MM.1S (cell line): ENCODE data around the gene GRIA3.

Experiments
- CTCF ChIP-seq: fragments of 300-600 bp; sonication (generic); IDR thresholded peaks from 2 replicates; pipeline ENCODE4 v1.5.1; 2016; ENCODE audit warnings: antibody characterized with exemption, low read length, mixed read lengths
- EZH2 ChIP-seq: fragments of 300-600 bp; sonication (generic); optimal IDR thresholded peaks from 2 replicates; pipeline ENCODE3; 2017; ENCODE audit warnings: low read depth, mild to moderate bottlenecking, antibody characterized with exemption, low read length, mixed read lengths
- EZH2phosphoT487 ChIP-seq: fragments of 300-600 bp; sonication (generic); IDR thresholded peaks from 2 replicates; pipeline ENCODE4 v1.6.1; 2018; ENCODE audit warnings: antibody characterized with exemption, low read length

- TF ChIP-seq CTCF (no peak), EZH2 (no peak), EZH2phosphoT487 (no peak)
Measured at GRCh38 chrX:123504047-123504446, 320.0 kb downstream of the GRIA3 start.
